Upper lobe of left lung (tissue), 4 donors: ENCODE data around the gene KRT7.

Experiments
- CTCF ChIP-seq, 6 experiments: fragments of 450-650 bp in 4 of 6; fragments of 200-600 bp in 2 of 6; sonication (generic) in 2 of 6; IDR thresholded peaks; one replicate each; pipeline ENCODE4 v1.5.1; 2016 to 2019; ENCODE audit warnings: antibody characterized with exemption in 6 of 6
- POLR2A ChIP-seq, 4 donors: fragments of 450-650 bp; IDR thresholded peaks; one replicate each; pipeline ENCODE4 v1.5.1; 2016 to 2017; ENCODE audit warnings: antibody characterized with exemption in 4 of 4, mild to moderate bottlenecking in 2 of 4

GRCh38 chr12:52205612-52206303, 27.3 kb upstream of the KRT7 start:
- TF ChIP-seq POLR2A (IDR thresholded peaks at IDR 0.05) = no peak
- no peak for TF ChIP-seq CTCF (IDR thresholded peaks at IDR 0.05)
